DMS53 treated with DMSO at 0.1 percent for 48 hours (cell line): Measurements from ENCODE around the gene CEBPZOS.

Experiments used
- DNase-seq: peaks from one replicate; lab custom pipeline; 2025; ENCODE audit not compliant: unreplicated experiment; lab: John Stamatoyannopoulos, UW

The CEBPZOS gene

GRCh38 chr2:37196320-37197195 is at the start of gene CEBPZOS:
TSS of gene CEBPZOS (plus strand) at chr2:37196496. CDS start at chr2:37199705, 3,209 bp downstream.
- DNase-seq = peak; percentile 62

GRCh38 chr2:37148325-37148724 is 48.0 kb upstream of the CEBPZOS start:
- DNase-seq = no peak

GRCh38 chr2:37149626-37150322 is 46.5 kb upstream of the CEBPZOS start:
- DNase-seq = no peak

GRCh38 chr2:37153224-37153623 is 43.1 kb upstream of the CEBPZOS start:
- no peak for DNase-seq

- no peak for DNase-seq
These were observed 41.5 kb upstream of the CEBPZOS start for GRCh38 chr2:37154785-37155184.

- DNase-seq = peak; percentile 2
These were observed 40.0 kb upstream of the CEBPZOS start for GRCh38 chr2:37156071-37156856.

- peak; percentile 68 for DNase-seq
These were observed 39.2 kb upstream of the CEBPZOS start, which contains the start of gene EIF2AK2 for GRCh38 chr2:37156857-37157714. TSS of gene EIF2AK2 (minus strand) at chr2:37156980. CDS start at chr2:37147806, 9,174 bp downstream.

GRCh38 chr2:37164757-37165156 is 31.5 kb upstream of the CEBPZOS start:
- DNase-seq = no peak

GRCh38 chr2:37167636-37168180 is 28.6 kb upstream of the CEBPZOS start:
- DNase-seq = no peak

- peak; percentile 37 for DNase-seq
These were observed 27.9 kb upstream of the CEBPZOS start for GRCh38 chr2:37168217-37168981.

GRCh38 chr2:37171624-37171950 is 24.7 kb upstream of the CEBPZOS start:
- no peak for DNase-seq

- no peak for DNase-seq
These were observed 22.6 kb upstream of the CEBPZOS start for GRCh38 chr2:37173741-37174140.

GRCh38 chr2:37180006-37180639 is 16.2 kb upstream of the CEBPZOS start:
- no peak for DNase-seq

GRCh38 chr2:37180640-37181039 is 15.7 kb upstream of the CEBPZOS start:
- DNase-seq = no peak

GRCh38 chr2:37181726-37182684 is 14.3 kb upstream of the CEBPZOS start:
- no peak for DNase-seq

- no peak for DNase-seq
These were observed 7.7 kb upstream of the CEBPZOS start, which contains the start of gene SULT6B1 for GRCh38 chr2:37188570-37188969. TSS of gene SULT6B1 (minus strand) at chr2:37188670. CDS start at chr2:37188640, 30 bp downstream.

GRCh38 chr2:37189452-37190153 is 6.7 kb upstream of the CEBPZOS start:
- DNase-seq = no peak
